ENCODE data around the gene WDR11.

WDR11 gene, protein sequence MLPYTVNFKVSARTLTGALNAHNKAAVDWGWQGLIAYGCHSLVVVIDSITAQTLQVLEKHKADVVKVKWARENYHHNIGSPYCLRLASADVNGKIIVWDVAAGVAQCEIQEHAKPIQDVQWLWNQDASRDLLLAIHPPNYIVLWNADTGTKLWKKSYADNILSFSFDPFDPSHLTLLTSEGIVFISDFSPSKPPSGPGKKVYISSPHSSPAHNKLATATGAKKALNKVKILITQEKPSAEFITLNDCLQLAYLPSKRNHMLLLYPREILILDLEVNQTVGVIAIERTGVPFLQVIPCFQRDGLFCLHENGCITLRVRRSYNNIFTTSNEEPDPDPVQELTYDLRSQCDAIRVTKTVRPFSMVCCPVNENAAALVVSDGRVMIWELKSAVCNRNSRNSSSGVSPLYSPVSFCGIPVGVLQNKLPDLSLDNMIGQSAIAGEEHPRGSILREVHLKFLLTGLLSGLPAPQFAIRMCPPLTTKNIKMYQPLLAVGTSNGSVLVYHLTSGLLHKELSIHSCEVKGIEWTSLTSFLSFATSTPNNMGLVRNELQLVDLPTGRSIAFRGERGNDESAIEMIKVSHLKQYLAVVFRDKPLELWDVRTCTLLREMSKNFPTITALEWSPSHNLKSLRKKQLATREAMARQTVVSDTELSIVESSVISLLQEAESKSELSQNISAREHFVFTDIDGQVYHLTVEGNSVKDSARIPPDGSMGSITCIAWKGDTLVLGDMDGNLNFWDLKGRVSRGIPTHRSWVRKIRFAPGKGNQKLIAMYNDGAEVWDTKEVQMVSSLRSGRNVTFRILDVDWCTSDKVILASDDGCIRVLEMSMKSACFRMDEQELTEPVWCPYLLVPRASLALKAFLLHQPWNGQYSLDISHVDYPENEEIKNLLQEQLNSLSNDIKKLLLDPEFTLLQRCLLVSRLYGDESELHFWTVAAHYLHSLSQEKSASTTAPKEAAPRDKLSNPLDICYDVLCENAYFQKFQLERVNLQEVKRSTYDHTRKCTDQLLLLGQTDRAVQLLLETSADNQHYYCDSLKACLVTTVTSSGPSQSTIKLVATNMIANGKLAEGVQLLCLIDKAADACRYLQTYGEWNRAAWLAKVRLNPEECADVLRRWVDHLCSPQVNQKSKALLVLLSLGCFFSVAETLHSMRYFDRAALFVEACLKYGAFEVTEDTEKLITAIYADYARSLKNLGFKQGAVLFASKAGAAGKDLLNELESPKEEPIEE

GRCh38 chr10:120850911-120851865 lies at the start of gene WDR11:
Gene WDR11 (plus strand): TSS chr10:120851362. CDS start chr10:120851421, 59 bp downstream.
- DNase-seq (ENCODE audit: low spot score), result peak; percentile 90

- DNase-seq (ENCODE audit: low spot score), result no peak
Measured at GRCh38 chr10:120802935-120803334, 48.2 kb upstream of the WDR11 start.

- DNase-seq (ENCODE audit: low spot score), result no peak
Measured at GRCh38 chr10:120803972-120804371, 47.2 kb upstream of the WDR11 start.

GRCh38 chr10:120805014-120805812 lies 45.9 kb upstream of the WDR11 start:
- no peak for DNase-seq (ENCODE audit: low spot score)

DNA sequence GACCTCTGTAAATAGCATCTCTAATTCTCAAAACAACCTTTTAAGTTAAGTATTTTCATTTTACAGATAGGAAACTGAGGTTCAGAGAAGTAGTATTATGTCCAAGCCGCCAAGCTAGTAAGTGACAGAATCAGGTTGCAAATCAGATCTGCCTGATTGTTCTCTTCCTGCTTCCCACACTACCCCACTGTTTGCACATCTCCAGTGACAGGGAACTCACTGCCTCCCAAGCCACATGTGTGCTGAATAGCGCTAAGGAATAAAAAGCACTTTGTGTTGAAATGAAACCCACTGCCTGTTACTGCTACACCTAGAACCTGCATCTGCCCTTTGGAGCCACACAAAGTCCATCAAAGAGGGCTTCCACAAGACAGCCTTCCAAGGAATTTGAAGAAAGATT lies 45.1 kb upstream of the WDR11 start:
- DNase-seq (ENCODE audit: low spot score), result no peak

DNA sequence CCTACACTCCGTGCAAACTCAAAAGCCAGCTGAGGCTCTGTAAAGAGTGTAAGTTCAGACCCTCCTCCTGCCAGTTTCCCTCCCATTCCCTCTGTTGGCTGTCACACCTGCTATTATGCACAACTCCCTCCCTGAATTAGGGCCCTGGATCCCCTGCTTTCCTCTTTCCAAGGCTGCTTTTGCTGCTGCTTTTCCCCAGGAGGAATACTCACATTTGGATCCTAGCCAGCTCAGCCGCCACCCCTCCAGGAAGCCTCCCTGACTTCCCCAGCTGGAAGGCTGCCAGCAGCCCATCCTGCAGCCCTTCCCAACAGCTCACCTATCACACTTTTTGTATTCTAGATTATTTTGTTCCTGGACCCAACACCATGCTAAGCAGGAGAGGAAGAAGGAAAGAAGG lies 40.9 kb upstream of the WDR11 start:
- no peak for DNase-seq (ENCODE audit: low spot score)

- DNase-seq (ENCODE audit: low spot score), result no peak
Measured at GRCh38 chr10:120813085-120813484, 38.1 kb upstream of the WDR11 start.

- DNase-seq (ENCODE audit: low spot score), result no peak
Measured at GRCh38 chr10:120818301-120818700, 32.9 kb upstream of the WDR11 start.

- DNase-seq (ENCODE audit: low spot score), result no peak
Measured at GRCh38 chr10:120819366-120819765, 31.8 kb upstream of the WDR11 start.

GRCh38 chr10:120823266-120823665 lies 27.9 kb upstream of the WDR11 start:
- DNase-seq (ENCODE audit: low spot score), result no peak

GRCh38 chr10:120824881-120825309 lies 26.3 kb upstream of the WDR11 start:
- DNase-seq (ENCODE audit: low spot score), result no peak

DNA sequence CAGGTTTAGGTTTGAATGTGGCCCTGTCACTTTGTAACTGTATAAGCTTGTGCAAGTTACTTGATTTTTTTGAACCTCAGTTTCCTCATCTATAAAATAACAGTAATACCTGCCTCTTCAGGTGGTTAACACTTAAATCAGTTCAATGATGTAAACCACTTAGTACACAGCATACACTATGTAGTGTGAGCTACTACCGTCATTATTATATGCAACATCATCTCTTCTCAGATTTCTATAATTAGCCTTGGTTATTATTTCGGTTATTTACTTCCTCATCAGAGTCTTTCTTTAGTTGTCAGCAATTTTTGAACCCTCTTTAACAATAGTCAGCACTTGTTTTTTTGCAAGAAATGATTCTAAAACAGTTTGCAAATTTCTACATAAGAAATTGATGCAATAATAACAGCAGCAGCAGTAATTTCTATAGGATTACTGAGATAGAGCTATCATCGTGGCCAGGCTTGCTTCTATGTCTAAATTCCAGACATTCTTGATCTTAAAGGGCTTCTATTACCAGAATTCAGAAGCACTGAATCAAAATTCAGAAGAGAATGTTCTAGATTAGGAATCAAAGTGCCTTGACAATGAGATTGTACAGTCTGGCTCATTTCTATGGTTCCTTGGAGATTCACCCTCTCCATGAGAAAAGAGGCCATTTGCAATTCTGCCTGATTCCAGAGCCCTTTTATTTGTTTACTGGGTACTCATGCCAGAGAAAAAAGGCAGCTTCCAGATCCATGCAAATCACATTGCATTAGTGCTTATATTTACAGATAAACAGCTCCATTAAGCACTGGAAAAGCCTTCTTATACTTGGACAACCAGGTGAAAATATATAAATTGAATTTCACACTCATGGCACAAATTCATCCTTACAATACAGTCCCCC lies 25.0 kb upstream of the WDR11 start:
- DNase-seq (ENCODE audit: low spot score), result no peak

- no peak for DNase-seq (ENCODE audit: low spot score)
Measured at GRCh38 chr10:120827251-120827875, 23.8 kb upstream of the WDR11 start.

DNA sequence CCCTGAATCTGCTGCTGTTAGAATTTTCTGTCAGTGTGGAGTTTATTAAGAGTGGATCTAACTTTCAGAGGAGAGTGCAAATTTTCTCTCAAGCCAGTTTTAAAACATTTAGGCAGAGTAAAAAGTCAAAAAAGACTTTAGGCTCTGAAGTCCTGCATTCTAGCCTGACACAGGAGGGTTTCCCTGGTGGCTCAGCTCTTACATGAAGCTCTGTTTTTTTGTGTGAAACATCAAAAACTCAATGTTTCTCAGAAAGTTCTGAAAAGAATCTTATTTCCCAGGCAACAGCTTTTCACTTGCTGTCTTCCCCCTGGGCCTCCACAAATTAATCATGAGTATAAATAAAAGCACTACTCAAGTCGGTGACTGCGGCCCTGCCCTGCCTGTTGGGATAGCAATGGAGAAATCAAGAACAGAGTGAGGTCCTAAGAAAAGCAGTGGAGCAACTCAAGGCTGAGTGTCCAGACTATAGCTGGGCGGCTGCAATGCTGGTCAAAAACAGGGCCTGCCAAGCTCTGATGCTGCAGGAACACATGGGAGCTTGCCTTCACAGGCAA lies 22.3 kb upstream of the WDR11 start:
- DNase-seq (ENCODE audit: low spot score), result no peak

DNA sequence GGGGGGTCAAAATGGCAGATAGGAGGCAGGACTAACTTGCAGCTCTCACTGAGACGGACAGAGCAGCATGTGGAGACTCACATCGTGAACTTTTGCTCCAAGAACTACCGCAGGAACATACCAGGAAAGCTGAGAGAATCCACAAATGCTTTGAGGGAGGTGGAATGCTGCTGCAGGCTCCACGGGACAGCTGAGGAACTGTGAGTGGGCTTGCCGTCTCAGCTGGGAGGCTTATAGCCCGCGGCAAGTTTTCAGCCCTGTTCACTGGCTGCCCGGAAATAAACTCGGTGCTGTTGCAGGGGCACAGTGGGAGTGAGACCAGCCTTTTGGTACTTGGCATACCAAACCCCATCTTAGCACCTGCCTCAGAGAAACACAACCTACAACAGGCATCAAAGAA lies 19.1 kb upstream of the WDR11 start:
- DNase-seq (ENCODE audit: low spot score), result no peak

- no peak for DNase-seq (ENCODE audit: low spot score)
Measured at GRCh38 chr10:120833222-120833928, 17.8 kb upstream of the WDR11 start.

GRCh38 chr10:120835603-120836002 lies 15.6 kb upstream of the WDR11 start:
- DNase-seq (ENCODE audit: low spot score), result no peak

GRCh38 chr10:120838941-120839340 lies 12.2 kb upstream of the WDR11 start:
- no peak for DNase-seq (ENCODE audit: low spot score)
